ENCODE data around the gene RHPN2.

RHPN2 gene

DNA sequence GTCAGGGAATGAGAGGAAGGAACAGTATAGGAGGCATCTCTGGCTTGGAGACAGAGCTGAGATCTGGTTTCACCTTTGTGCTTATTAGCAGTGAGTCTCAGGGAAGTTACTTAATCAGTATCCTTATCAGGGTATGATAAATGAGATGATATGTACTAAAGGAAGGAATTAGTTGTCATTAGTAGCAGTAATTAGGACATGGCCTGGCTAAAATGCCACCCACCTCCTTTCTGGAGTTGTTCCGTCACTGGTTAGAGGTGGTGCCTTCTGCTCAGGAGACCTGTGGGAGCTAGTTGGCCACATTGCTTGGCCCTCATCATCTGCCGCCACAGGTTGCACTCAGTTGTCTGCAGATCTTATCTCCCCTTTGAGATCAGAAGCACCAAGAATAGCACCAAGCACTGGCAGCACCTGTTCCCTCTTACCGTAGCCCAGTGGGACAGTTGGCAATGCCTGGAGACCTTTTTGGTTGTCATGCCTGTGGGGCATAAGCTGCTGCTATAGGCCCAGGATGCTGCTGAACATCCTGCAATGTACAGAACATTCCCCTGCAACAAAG is 21.0 kb upstream of the RHPN2 start:
- DNase-seq (no peak), ATAC-seq (no peak)
- peak overlapping the region in 1 of 2 donors; percentile 67 for H3K27ac Mint-ChIP-seq
- peaks cover 25% of the 10 kb centered on the region for H3K4me1 Mint-ChIP-seq
- H3K9me3 Mint-ChIP-seq: no peaks in the 10 kb centered on the region
- no peaks in the 10 kb centered on the region for H3K27me3 Mint-ChIP-seq
- no peak overlapping the region for H3K4me3 Mint-ChIP-seq

- peak within 1 kb of the TSS; percentile 97 for H3K4me3 Mint-ChIP-seq
- ATAC-seq: peak; percentile 97
- no peaks in the 10 kb centered on the region for H3K27me3 Mint-ChIP-seq
- peak; percentile 82 to 86 for DNase-seq
- H3K27ac Mint-ChIP-seq: peak within 1 kb of the TSS; percentile 98 to 99
- H3K9me3 Mint-ChIP-seq: no peaks in the 10 kb centered on the region
- peaks cover 29% of the 10 kb centered on the region for H3K4me1 Mint-ChIP-seq
Observed at GRCh38 chr19:33080761-33081681, 16.3 kb upstream of the RHPN2 start, which contains the start of gene GPATCH1. TSS of gene GPATCH1 (plus strand) at chr19:33081181. CDS start at chr19:33081194, 13 bp downstream.

DNA sequence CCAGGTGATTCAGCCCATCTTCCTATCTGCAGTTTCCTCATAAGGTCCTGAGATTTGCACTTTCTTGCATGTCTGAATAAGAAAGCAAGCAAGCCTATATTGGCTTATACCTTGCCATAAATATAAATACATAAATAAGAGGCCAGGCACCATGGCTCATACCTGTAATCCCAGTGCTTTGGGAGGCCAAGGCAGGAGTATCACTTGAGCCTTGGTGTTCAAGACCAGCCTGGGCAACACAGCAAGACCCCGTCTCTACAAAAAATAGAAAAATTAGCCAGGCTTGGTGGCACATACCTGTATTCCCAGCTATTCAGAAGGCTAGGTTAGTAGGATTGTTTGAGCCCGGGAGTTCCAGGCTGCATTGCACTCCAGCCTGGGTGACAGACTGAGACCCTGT is 10.8 kb upstream of the RHPN2 start:
- H3K4me1 Mint-ChIP-seq: peaks cover 8% of the 10 kb centered on the region
- H3K4me3 Mint-ChIP-seq: no peak overlapping the region
- no peaks in the 10 kb centered on the region for H3K9me3 Mint-ChIP-seq
- no peak overlapping the region for H3K27ac Mint-ChIP-seq
- H3K27me3 Mint-ChIP-seq: no peaks in the 10 kb centered on the region
- no peak for ATAC-seq
- no peak for DNase-seq

DNA sequence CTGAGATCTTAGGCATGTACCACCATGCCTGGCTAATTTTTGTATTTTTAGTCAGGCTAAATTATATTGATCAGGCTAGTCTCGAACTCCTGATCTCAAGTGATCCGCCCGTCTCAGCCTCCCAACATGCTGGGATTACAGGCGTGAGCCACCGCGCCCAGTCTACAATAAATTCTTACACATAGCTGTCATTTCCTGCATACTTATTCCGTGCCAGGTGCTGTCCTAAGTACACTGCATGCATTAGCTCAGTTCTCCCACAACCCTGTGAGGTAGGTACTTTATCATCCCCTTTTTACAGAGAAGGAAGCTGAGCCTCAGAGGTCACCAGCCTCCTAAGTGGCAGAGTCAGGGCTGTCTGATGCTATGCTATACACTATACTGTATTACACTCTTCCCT is 7.2 kb upstream of the RHPN2 start:
- H3K4me1 Mint-ChIP-seq: no peaks in the 10 kb centered on the region
- H3K27me3 Mint-ChIP-seq: no peaks in the 10 kb centered on the region
- DNase-seq: no peak
- no peak for ATAC-seq
- H3K4me3 Mint-ChIP-seq: no peak overlapping the region
- H3K9me3 Mint-ChIP-seq: no peaks in the 10 kb centered on the region
- peak overlapping the region; percentile 63 to 69 for H3K27ac Mint-ChIP-seq

DNA sequence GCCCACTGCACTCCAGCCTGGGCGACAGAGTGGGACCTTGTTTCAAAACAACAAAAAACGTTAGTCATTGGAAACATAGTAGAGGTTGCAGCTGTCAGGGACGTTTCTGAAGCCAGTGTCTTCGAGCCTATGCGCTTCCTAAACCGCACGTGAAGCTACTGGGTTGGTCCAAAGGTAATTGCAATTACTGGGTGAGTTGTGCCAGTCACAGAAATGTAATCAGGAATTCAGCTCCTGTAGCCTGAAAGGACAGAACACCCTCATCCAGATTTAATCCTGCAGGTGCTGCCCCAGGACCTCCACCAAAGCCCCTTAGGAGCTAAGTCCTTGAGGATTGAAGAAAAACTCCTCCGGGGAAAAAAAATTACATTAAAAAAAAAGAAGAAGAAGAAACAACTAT is 2.4 kb upstream of the RHPN2 start:
- Mint-ChIP-seq H3K9me3 (no peaks in the 10 kb centered on the region), H3K27me3 (peaks cover 25% of the 10 kb centered on the region), H3K4me3 (no peak overlapping the region), H3K27ac (no peak overlapping the region), H3K4me1 (peaks cover 11% of the 10 kb centered on the region)
- no peak for DNase-seq
- ATAC-seq: no peak

GRCh38 chr19:33066543-33066942 is 1.9 kb upstream of the RHPN2 start:
- Mint-ChIP-seq H3K27ac (no peak overlapping the region), H3K27me3 (peaks cover 25% of the 10 kb centered on the region), H3K4me1 (peaks cover 11% of the 10 kb centered on the region), H3K9me3 (no peaks in the 10 kb centered on the region), H3K4me3 (peak overlapping the region in 1 of 2 donors; percentile 52)
- no peak for DNase-seq
- no peak for ATAC-seq

DNA sequence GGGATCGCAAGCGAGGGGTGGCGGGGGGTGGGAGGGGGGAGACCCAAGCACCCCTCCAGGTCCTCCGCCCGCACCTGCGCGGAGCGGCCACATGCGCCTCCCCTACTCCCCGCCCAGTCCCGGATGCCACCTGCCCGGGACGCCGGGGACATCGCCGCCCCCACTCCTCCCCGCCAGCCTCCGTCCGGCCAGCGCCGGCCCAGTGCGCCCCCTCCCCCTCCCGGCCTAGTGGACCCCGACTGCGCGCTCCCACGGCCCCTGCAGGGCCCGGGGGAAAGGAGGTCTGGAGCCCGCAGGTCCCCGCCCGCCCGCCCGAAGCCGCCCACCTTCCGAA is 263 bp downstream of the RHPN2 start:
- DNase-seq: peak; percentile 28
- peak; percentile 80 for ATAC-seq
- no peaks in the 10 kb centered on the region for H3K9me3 Mint-ChIP-seq
- H3K27me3 Mint-ChIP-seq: peaks cover 32% of the 10 kb centered on the region
- peaks cover 11% of the 10 kb centered on the region for H3K4me1 Mint-ChIP-seq
- no peak overlapping the region for H3K27ac Mint-ChIP-seq
- H3K4me3 Mint-ChIP-seq: peak overlapping the region; percentile 76 to 83

DNA sequence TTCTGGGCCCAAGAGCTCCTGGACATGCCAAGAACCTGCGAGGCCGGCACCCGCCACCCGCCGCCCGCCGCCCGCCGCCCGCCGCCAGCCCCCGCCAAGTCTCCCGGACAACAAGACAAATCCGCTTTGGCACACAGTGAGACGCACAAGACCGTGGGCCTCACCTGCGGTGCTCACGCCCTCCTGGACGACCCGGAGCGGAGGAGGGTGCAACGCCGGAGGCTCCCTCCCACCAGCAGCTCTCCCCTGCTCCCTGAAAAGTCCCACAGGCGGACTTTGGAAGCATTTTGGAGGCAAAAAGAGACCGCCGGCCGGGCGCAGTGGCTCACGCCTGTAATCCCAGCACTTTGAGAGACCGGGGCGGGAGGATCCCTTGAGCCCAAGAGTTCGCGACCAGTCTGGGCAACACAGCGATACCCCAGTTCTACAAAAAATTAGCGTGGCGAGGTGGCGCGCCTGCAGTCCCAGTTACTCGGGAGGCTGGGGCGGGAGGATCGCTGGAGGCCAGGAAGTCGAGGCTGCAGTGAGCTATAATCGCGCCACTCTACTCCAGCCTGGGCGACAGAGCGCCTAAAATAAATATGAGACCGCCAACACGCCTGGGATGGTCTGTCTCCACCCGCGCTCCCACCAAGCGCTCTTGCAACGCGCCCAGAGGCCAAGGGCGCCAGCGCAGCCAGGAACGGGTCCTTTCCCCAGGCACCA is 783 bp downstream of the RHPN2 start:
- H3K9me3 Mint-ChIP-seq: no peaks in the 10 kb centered on the region
- H3K4me3 Mint-ChIP-seq: peak overlapping the region; percentile 76 to 83
- H3K4me1 Mint-ChIP-seq: peaks cover 11% of the 10 kb centered on the region
- ATAC-seq (no peak), DNase-seq (no peak)
- H3K27me3 Mint-ChIP-seq: peaks cover 32% of the 10 kb centered on the region
- no peak overlapping the region for H3K27ac Mint-ChIP-seq

- H3K4me3 Mint-ChIP-seq: peak overlapping the region in 1 of 2 donors; percentile 39
- peaks cover 11% of the 10 kb centered on the region for H3K4me1 Mint-ChIP-seq
- no peak for DNase-seq
- H3K27ac Mint-ChIP-seq: no peak overlapping the region
- ATAC-seq: no peak
- peaks cover 32% of the 10 kb centered on the region for H3K27me3 Mint-ChIP-seq
- H3K9me3 Mint-ChIP-seq: no peaks in the 10 kb centered on the region
Observed at GRCh38 chr19:33063356-33063752, 1.3 kb downstream of the RHPN2 start.

DNA sequence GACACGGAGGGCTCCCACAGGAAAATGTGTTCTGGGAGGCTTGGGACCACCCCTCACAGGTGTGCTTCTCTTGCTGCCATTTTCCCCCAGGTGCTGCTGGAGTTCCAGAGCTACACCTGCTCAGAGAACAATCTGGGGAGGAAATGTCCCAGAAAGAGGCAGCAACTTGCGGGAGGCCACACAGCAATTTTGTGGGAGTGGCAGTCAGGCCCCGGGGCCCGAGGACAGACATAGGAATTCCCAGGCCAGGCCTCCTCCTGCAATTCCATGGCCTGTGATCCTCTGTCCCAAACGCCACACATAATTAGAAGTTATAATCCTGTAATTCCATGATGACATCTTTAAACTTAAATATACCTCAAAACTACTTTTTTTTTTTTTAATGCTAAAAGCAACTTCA is 1.8 kb downstream of the RHPN2 start:
- peaks cover 11% of the 10 kb centered on the region for H3K4me1 Mint-ChIP-seq
- no peak overlapping the region for H3K27ac Mint-ChIP-seq
- H3K9me3 Mint-ChIP-seq: no peaks in the 10 kb centered on the region
- DNase-seq (no peak), ATAC-seq (no peak)
- peaks cover 32% of the 10 kb centered on the region for H3K27me3 Mint-ChIP-seq
- no peak overlapping the region for H3K4me3 Mint-ChIP-seq

- H3K27me3 Mint-ChIP-seq: peaks cover 21% of the 10 kb centered on the region
Observed at GRCh38 chr19:33060586-33060985, 4.1 kb downstream of the RHPN2 start.

GRCh38 chr19:33055718-33056117 is 9.0 kb downstream of the RHPN2 start:
- ATAC-seq (no peak), DNase-seq (no peak)
- Mint-ChIP-seq H3K27ac (no peak overlapping the region), H3K4me3 (no peak overlapping the region), H3K4me1 (no peaks in the 10 kb centered on the region), H3K9me3 (no peaks in the 10 kb centered on the region), H3K27me3 (peaks cover 6% of the 10 kb centered on the region)

More at GRCh38 chr19:33060586-33060985, 4.1 kb downstream of the RHPN2 start:
- Mint-ChIP-seq H3K4me3 (no peak overlapping the region), H3K4me1 (peaks cover 11% of the 10 kb centered on the region), H3K9me3 (no peaks in the 10 kb centered on the region), H3K27ac (no peak overlapping the region)
- ATAC-seq (no peak), DNase-seq (no peak)

GRCh38 chr19:33054623-33055022 is 10.1 kb downstream of the RHPN2 start:
- DNase-seq (no peak), ATAC-seq (no peak)
- H3K9me3 Mint-ChIP-seq: no peaks in the 10 kb centered on the region
- H3K4me1 Mint-ChIP-seq: no peaks in the 10 kb centered on the region
- no peak overlapping the region for H3K27ac Mint-ChIP-seq
- H3K27me3 Mint-ChIP-seq: no peaks in the 10 kb centered on the region
- H3K4me3 Mint-ChIP-seq: no peak overlapping the region

GRCh38 chr19:33052352-33052972 is 12.2 kb downstream of the RHPN2 start:
- H3K4me3 Mint-ChIP-seq: no peak overlapping the region
- DNase-seq (no peak), ATAC-seq (no peak)
- no peaks in the 10 kb centered on the region for H3K4me1 Mint-ChIP-seq
- no peaks in the 10 kb centered on the region for H3K9me3 Mint-ChIP-seq
- peak overlapping the region in 1 of 2 donors; percentile 72 for H3K27ac Mint-ChIP-seq
- no peaks in the 10 kb centered on the region for H3K27me3 Mint-ChIP-seq

- no peak overlapping the region for H3K4me3 Mint-ChIP-seq
- no peak overlapping the region for H3K27ac Mint-ChIP-seq
Observed at GRCh38 chr19:33050110-33050509, 14.6 kb downstream of the RHPN2 start.

More at GRCh38 chr19:33050110-33050509, 14.6 kb downstream of the RHPN2 start:
- Mint-ChIP-seq H3K9me3 (no peaks in the 10 kb centered on the region), H3K27me3 (no peaks in the 10 kb centered on the region), H3K4me1 (no peaks in the 10 kb centered on the region)
- DNase-seq: no peak
- no peak for ATAC-seq
